ENCODE data around the gene SEPTIN12. TPM values are rescaled to one million over a fixed set of nuclear protein-coding genes. Genes with fewer than 3 reads are reported as not detected.
A peak's percentile ranks its signal among the peaks of the same experiment; 100 is the strongest.
"Not testable (repeated sequence)": the region's sequence is repeated elsewhere in the genome, so short reads cannot be mapped to it uniquely, and the experiment has no call there.

The SEPTIN12 gene
- total RNA-seq, 2 experiments from 2014 or later = not detected

- Mint-ChIP-seq H3K9me3 (no peaks in the 10 kb centered on the region), H3K36me3 (ENCODE audit: low read depth) (no peaks in the 10 kb centered on the region), H3K27ac (no peak overlapping the region), H3K27me3 (no peaks in the 10 kb centered on the region), H3K4me3 (no peak overlapping the region), H3K4me1 (ENCODE audit: low read depth) (peaks cover 8% of the 10 kb centered on the region)
- no peak for ATAC-seq (ENCODE audit: poor library complexity)
- ChIA-PET POLR2A (no interaction called here), CTCF (no interaction called here)
- no peak overlapping the region for H3K27ac ChIP-seq (ENCODE audit: low read depth in 1 of 2, low read length in 2 of 2)
- intact Hi-C loops (cut with DNase I, micrococcal nuclease) = no loop called here
- H3K27me3 ChIP-seq (ENCODE audit: control insufficient read depth in 1 of 2, insufficient read depth in 2 of 2, low read length in 2 of 2) = no peaks in the 10 kb centered on the region
- DNase-seq = no peak
- H3K9me3 ChIP-seq (ENCODE audit: control insufficient read depth in 1 of 2, insufficient read depth in 1 of 2, low read length in 2 of 2) = no peaks in the 10 kb centered on the region
- H3K36me3 ChIP-seq (ENCODE audit: insufficient read depth, low read length) = no peaks in the 10 kb centered on the region
- H3K4me1 ChIP-seq (ENCODE audit: insufficient read depth, low read length) = peaks cover 24% of the 10 kb centered on the region
- TF ChIP-seq, protein P1, sequence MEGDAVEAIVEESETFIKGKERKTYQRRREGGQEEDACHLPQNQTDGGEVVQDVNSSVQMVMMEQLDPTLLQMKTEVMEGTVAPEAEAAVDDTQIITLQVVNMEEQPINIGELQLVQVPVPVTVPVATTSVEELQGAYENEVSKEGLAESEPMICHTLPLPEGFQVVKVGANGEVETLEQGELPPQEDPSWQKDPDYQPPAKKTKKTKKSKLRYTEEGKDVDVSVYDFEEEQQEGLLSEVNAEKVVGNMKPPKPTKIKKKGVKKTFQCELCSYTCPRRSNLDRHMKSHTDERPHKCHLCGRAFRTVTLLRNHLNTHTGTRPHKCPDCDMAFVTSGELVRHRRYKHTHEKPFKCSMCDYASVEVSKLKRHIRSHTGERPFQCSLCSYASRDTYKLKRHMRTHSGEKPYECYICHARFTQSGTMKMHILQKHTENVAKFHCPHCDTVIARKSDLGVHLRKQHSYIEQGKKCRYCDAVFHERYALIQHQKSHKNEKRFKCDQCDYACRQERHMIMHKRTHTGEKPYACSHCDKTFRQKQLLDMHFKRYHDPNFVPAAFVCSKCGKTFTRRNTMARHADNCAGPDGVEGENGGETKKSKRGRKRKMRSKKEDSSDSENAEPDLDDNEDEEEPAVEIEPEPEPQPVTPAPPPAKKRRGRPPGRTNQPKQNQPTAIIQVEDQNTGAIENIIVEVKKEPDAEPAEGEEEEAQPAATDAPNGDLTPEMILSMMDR (IDR thresholded peaks at IDR 0.05) = no peak
- H3K4me3 ChIP-seq (ENCODE audit: low read length) = no peak overlapping the region
Measured at GRCh38 chr16:4745274-4745569, 42.9 kb downstream of the SEPTIN12 start.

DNA sequence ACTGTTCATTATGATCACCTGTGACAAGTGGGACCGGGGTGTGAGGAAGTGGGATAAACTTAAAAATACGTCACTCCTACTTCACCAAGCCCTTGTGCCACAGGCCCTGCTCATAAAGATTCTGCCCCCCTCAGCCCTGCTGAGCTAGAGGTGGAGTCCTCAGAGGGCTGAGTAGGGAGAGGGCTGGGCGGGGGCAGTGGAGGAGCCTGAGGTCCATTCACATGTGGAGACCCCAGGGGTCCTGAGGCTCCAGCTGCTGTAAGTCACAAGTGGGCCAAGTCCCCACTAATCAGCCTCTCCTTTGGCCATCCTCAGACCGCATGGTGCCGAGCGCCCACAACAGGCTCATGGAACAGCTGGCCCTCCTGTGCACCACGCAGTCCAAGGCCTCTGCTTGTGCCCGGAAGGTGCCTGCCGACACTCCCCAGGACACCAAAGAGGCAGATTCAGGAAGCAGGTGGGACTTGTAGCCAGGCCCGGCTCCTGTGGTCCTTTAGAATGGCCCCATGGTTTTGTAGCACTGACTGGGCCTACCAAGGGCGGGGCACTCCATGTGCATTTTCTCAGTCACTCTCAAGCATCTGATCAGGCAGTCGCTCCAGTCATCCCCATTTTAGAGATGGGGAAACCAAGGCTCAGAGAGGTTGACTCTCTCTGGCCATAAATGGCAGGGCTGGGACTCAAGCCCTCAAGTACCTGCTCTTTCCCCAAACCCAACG is 43.4 kb downstream of the SEPTIN12 start:
- Mint-ChIP-seq H3K36me3 (ENCODE audit: low read depth) (no peaks in the 10 kb centered on the region), H3K9me3 (no peaks in the 10 kb centered on the region), H3K27me3 (no peaks in the 10 kb centered on the region), H3K4me1 (ENCODE audit: low read depth) (peaks cover 8% of the 10 kb centered on the region), H3K4me3 (no peak overlapping the region), H3K27ac (no peak overlapping the region)
- POLR2A ChIA-PET = no interaction called here
- H3K36me3 ChIP-seq (ENCODE audit: insufficient read depth, low read length) = no peaks in the 10 kb centered on the region
- TF ChIP-seq, protein P1 (IDR thresholded peaks at IDR 0.05) = no peak
- no peak overlapping the region for H3K27ac ChIP-seq (ENCODE audit: low read depth in 1 of 2, low read length in 2 of 2)
- no peaks in the 10 kb centered on the region for H3K27me3 ChIP-seq (ENCODE audit: control insufficient read depth in 1 of 2, insufficient read depth in 2 of 2, low read length in 2 of 2)
- DNase-seq (no peak), ATAC-seq (ENCODE audit: poor library complexity) (no peak)
- intact Hi-C loops (cut with DNase I, micrococcal nuclease) = no loop called here
- CTCF ChIA-PET = no interaction called here
- peaks cover 24% of the 10 kb centered on the region for H3K4me1 ChIP-seq (ENCODE audit: insufficient read depth, low read length)
- no peak overlapping the region for H3K4me3 ChIP-seq (ENCODE audit: low read length)
- no peaks in the 10 kb centered on the region for H3K9me3 ChIP-seq (ENCODE audit: control insufficient read depth in 1 of 2, insufficient read depth in 1 of 2, low read length in 2 of 2)

DNA sequence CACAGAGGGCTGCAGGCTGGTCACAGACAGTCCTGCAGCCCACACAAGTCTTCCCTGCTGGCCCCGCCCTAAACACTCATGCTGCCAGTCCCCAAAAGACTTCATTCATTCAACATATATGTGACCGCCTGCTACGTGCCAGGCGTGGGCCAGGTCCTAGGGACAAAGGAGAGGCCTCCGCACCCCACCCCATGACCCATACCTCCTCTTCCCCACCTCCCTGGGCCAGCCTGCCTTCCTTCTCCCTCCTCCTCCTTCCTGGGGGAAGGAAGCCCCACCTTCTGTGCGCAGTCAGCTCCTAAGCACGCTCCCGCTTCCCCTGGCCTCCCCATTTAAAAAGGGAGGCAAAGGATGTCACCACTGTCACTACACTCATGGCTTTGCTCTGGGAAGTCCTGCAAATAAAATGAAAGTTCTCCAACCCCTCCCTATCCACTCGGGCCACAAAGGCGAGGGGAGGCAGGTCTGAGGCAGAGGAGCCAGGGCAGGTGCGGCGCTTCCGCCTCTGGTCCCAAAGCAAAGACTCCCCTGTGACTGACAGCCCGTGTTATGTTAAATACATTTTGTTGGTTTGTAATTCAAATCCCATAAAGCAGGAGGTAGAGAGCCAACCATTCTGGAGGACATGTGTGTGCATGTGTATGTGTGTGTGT is 44.8 kb downstream of the SEPTIN12 start:
- Mint-ChIP-seq H3K4me3 (peak overlapping the region; percentile 25), H3K27me3 (no peaks in the 10 kb centered on the region), H3K36me3 (ENCODE audit: low read depth) (no peaks in the 10 kb centered on the region), H3K4me1 (ENCODE audit: low read depth) (peaks cover 8% of the 10 kb centered on the region), H3K27ac (no peak overlapping the region), H3K9me3 (no peaks in the 10 kb centered on the region)
- ChIA-PET CTCF (no interaction called here), POLR2A (no interaction called here)
- Histone ChIP-seq H3K9me3 (ENCODE audit: control insufficient read depth in 1 of 2, insufficient read depth in 1 of 2, low read length in 2 of 2) (no peaks in the 10 kb centered on the region), H3K4me1 (ENCODE audit: insufficient read depth, low read length) (peaks cover 20% of the 10 kb centered on the region), H3K4me3 (ENCODE audit: low read length) (peak overlapping the region; percentile 17), H3K36me3 (ENCODE audit: insufficient read depth, low read length) (no peaks in the 10 kb centered on the region), H3K27me3 (ENCODE audit: control insufficient read depth in 1 of 2, insufficient read depth in 2 of 2, low read length in 2 of 2) (no peaks in the 10 kb centered on the region), H3K27ac (ENCODE audit: low read depth in 1 of 2, low read length in 2 of 2) (no peak overlapping the region)
- no peak for DNase-seq
- TF ChIP-seq, protein P1 (IDR thresholded peaks at IDR 0.05) = no peak
- intact Hi-C loops (cut with DNase I, micrococcal nuclease) = no loop called here
- ATAC-seq (ENCODE audit: poor library complexity) = no peak

DNA sequence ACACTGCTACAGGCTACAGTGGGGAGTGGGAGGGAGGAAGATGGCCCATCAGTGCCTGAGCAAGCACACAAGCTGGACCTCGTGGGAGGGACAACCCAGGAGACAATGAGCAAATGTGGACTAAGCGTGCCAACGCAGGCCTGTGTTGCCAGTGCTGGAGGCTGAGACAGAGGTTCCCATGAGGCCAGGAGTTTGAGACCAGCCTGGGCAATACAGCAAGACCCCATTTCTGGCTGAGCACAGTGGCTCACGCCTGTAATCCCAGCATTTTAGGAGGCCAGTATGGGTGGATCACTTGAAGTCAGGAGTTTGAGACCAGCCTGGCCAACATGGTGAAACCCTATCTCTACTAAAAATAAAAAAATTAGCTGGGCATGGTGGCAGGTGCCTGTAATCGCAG is 49.8 kb downstream of the SEPTIN12 start:
- H3K27me3 ChIP-seq (ENCODE audit: control insufficient read depth in 1 of 2, insufficient read depth in 2 of 2, low read length in 2 of 2); H3K27me3 Mint-ChIP-seq; CTCF ChIA-PET; ATAC-seq (ENCODE audit: poor library complexity); H3K4me3 ChIP-seq (ENCODE audit: low read length); H3K27ac Mint-ChIP-seq; DNase-seq; H3K27ac ChIP-seq (ENCODE audit: low read depth in 1 of 2, low read length in 2 of 2); H3K9me3 Mint-ChIP-seq; H3K4me3 Mint-ChIP-seq; H3K36me3 ChIP-seq (ENCODE audit: insufficient read depth, low read length); H3K9me3 ChIP-seq (ENCODE audit: control insufficient read depth in 1 of 2, insufficient read depth in 1 of 2, low read length in 2 of 2); H3K36me3 Mint-ChIP-seq (ENCODE audit: low read depth): not testable (repeated sequence)
- POLR2A ChIA-PET = interaction anchor here (0.6 kb wide), 1 partner anchor 28 kb away, joined by 5 read pairs; no protein-coding TSS in a partner anchor
- H3K4me1 Mint-ChIP-seq (ENCODE audit: low read depth) = peaks cover 23% of the 10 kb centered on the region
- intact Hi-C loops (cut with DNase I, micrococcal nuclease) = loop anchor here in 1 of 2 experiments (10.0 kb wide), 3 partner anchors 216 to 336 kb away; partner anchors contain the start of genes ALG1, NAGPA and SEC14L5
- H3K4me1 ChIP-seq (ENCODE audit: insufficient read depth, low read length) = peaks cover 23% of the 10 kb centered on the region
